SU-DHL-6 (cell line): ENCODE results near the gene KIAA1210.

Source experiments
- H2AFZ ChIP-seq: fragments of 200-600 bp; sonication (generic); 2 replicates; pipeline ENCODE4 v1.6.1; 2014; ENCODE audit warnings: low read depth, mild to moderate bottlenecking, moderate library complexity, mixed read lengths, antibody characterized with exemption, low read length; ENCODE audit not compliant: severe bottlenecking
- H3F3A ChIP-seq: fragments of 200-600 bp; shearing (Covaris generic); 2 replicates; pipeline ENCODE4 v1.6.0; 2016; ENCODE audit warnings: antibody characterized with exemption, mild to moderate bottlenecking; ENCODE audit not compliant: insufficient read depth
- H3K27ac ChIP-seq: fragments of 200-600 bp; sonication (generic); 2 replicates; pipeline ENCODE4 v1.5.1; 2016; ENCODE audit warnings: low read depth, mild to moderate bottlenecking, low read length, moderate library complexity, mixed read lengths
- H3K27me3 ChIP-seq: fragments of 200-600 bp; sonication (generic), shearing (Covaris generic); 2 replicates; pipeline ENCODE4 v1.6.0; 2014; ENCODE audit warnings: mild to moderate bottlenecking, low read length
- H3K36me3 ChIP-seq: fragments of 200-600 bp; sonication (generic); 2 replicates; pipeline ENCODE4 v1.6.1; 2014; ENCODE audit warnings: mild to moderate bottlenecking, low read length, mixed read lengths
- H3K4me2 ChIP-seq: fragments of 300-600, 200-600 bp; shearing (Covaris generic), sonication (generic); 2 replicates; pipeline ENCODE4 v1.6.0; 2014; ENCODE audit warnings: low read length, low read depth, mild to moderate bottlenecking; ENCODE audit not compliant: poor library complexity, severe bottlenecking
- H3K4me3 ChIP-seq: fragments of 200-600 bp; sonication (generic); 2 replicates; pipeline ENCODE4 v1.5.1; 2014; ENCODE audit warnings: antibody characterized with exemption, low read length, mild to moderate bottlenecking, mixed read lengths; ENCODE audit not compliant: insufficient read depth, poor library complexity, severe bottlenecking
- H3K79me2 ChIP-seq: fragments of 200-600 bp; sonication (generic); 2 replicates; pipeline ENCODE4 v1.6.1; 2014; ENCODE audit warnings: mild to moderate bottlenecking, low read length, moderate library complexity; ENCODE audit not compliant: insufficient read depth
- H3K9ac ChIP-seq: fragments of 200-600 bp; sonication (generic); 2 replicates; pipeline ENCODE4 v1.7.0; 2014; ENCODE audit warnings: mild to moderate bottlenecking, low read length
- H3K9me2 ChIP-seq: fragments of 200-600 bp; sonication (generic); replicated peaks from 2 replicates; pipeline ENCODE4 v1.6.1; 2014; ENCODE audit warnings: low read length; ENCODE audit not compliant: insufficient read depth
- H3K9me3 ChIP-seq: fragments of 200-600 bp; sonication (generic); 2 replicates; pipeline ENCODE4 v1.6.1; 2014; ENCODE audit warnings: low read length, mixed read lengths; ENCODE audit not compliant: insufficient read depth
- H4K20me1 ChIP-seq: fragments of 200-600 bp; sonication (generic); 2 replicates; pipeline ENCODE4 v1.6.1; 2014; ENCODE audit warnings: low read depth, mild to moderate bottlenecking, antibody characterized with exemption, low read length, moderate library complexity, mixed read lengths
- EZH2phosphoT487 ChIP-seq: fragments of 200-600 bp; sonication (generic), shearing (Covaris generic); conservative IDR thresholded peaks from 2 replicates; pipeline ENCODE4 v1.6.1; 2018; ENCODE audit warnings: mild to moderate bottlenecking, antibody characterized with exemption, low read length, moderate library complexity, mixed read lengths
- TF ChIP-seq, protein P1 (sequence below): fragments of 200-600 bp; sonication (generic); IDR thresholded peaks from one replicate; pipeline ENCODE4 v1.5.1; 2017; ENCODE audit warnings: antibody characterized with exemption, mild to moderate bottlenecking, low read length, moderate library complexity; ENCODE audit not compliant: insufficient read depth, poor library complexity, severe bottlenecking

KIAA1210 gene

GRCh38 chrX:119168104-119168503 is 40.5 kb upstream of the KIAA1210 start:
- Histone ChIP-seq H3K4me2 (no peak overlapping the region), H3K4me3 (no peak overlapping the region), H3K9me2 (no peaks in the 10 kb centered on the region), H4K20me1 (no peaks in the 10 kb centered on the region), H3K36me3 (no peaks in the 10 kb centered on the region), H3F3A (no peaks in the 10 kb centered on the region), H3K27me3 (no peaks in the 10 kb centered on the region), H3K27ac (no peak overlapping the region), H3K9me3 (no peaks in the 10 kb centered on the region), H2AFZ (no peak overlapping the region), H3K79me2 (no peaks in the 10 kb centered on the region), H3K9ac (no peak overlapping the region)
- TF ChIP-seq EZH2phosphoT487, result no peak
- TF ChIP-seq, protein P1, sequence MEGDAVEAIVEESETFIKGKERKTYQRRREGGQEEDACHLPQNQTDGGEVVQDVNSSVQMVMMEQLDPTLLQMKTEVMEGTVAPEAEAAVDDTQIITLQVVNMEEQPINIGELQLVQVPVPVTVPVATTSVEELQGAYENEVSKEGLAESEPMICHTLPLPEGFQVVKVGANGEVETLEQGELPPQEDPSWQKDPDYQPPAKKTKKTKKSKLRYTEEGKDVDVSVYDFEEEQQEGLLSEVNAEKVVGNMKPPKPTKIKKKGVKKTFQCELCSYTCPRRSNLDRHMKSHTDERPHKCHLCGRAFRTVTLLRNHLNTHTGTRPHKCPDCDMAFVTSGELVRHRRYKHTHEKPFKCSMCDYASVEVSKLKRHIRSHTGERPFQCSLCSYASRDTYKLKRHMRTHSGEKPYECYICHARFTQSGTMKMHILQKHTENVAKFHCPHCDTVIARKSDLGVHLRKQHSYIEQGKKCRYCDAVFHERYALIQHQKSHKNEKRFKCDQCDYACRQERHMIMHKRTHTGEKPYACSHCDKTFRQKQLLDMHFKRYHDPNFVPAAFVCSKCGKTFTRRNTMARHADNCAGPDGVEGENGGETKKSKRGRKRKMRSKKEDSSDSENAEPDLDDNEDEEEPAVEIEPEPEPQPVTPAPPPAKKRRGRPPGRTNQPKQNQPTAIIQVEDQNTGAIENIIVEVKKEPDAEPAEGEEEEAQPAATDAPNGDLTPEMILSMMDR, result no peak

GRCh38 chrX:119158226-119158625 is 30.6 kb upstream of the KIAA1210 start:
- TF ChIP-seq EZH2phosphoT487, result no peak
- TF ChIP-seq, protein P1, result no peak
- H2AFZ ChIP-seq, result no peak overlapping the region
- H3K9ac ChIP-seq, result no peak overlapping the region
- H4K20me1 ChIP-seq, result no peaks in the 10 kb centered on the region
- no peaks in the 10 kb centered on the region for H3K9me2 ChIP-seq
- H3K4me3 ChIP-seq, result no peak overlapping the region
- no peaks in the 10 kb centered on the region for H3K36me3 ChIP-seq
- H3F3A ChIP-seq, result no peaks in the 10 kb centered on the region
- H3K4me2 ChIP-seq, result no peak overlapping the region
- H3K9me3 ChIP-seq, result no peaks in the 10 kb centered on the region
- H3K27ac ChIP-seq, result no peak overlapping the region
- no peaks in the 10 kb centered on the region for H3K27me3 ChIP-seq
- H3K79me2 ChIP-seq, result no peaks in the 10 kb centered on the region

DNA sequence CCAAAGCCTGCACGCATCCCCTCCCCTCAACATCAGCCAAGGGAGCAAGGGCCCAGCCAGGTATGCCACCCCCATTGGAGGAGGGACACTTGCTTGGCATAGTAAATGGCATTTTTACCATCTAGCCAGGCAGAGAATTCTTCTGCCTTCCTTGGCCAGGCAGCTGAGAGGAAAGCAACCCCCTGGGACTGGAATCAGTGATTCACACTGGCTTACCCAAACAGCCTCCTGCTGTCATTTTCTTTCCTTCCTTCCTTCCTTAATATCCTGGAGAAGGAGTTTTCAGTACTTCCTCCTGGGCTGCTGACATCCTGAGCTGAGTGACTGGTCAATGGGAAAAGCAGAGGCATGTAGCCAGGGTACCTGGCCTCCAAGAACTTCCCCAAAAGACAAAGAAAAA is 28.6 kb upstream of the KIAA1210 start:
- no peak overlapping the region for H3K27ac ChIP-seq
- H3K27me3 ChIP-seq, result no peaks in the 10 kb centered on the region
- no peaks in the 10 kb centered on the region for H3K36me3 ChIP-seq
- H3K9ac ChIP-seq, result no peak overlapping the region
- no peaks in the 10 kb centered on the region for H3K79me2 ChIP-seq
- TF ChIP-seq EZH2phosphoT487, result no peak
- TF ChIP-seq, protein P1, result no peak
- H3K9me2 ChIP-seq, result no peaks in the 10 kb centered on the region
- H3F3A ChIP-seq, result no peaks in the 10 kb centered on the region
- no peaks in the 10 kb centered on the region for H4K20me1 ChIP-seq
- H2AFZ ChIP-seq, result no peak overlapping the region
- no peak overlapping the region for H3K4me2 ChIP-seq
- no peaks in the 10 kb centered on the region for H3K9me3 ChIP-seq
- H3K4me3 ChIP-seq, result no peak overlapping the region
